H1 (cell line): ENCODE measurements around the gene TBC1D16. TPM values are rescaled to one million over a fixed set of nuclear protein-coding genes. Genes with fewer than 3 reads are reported as not detected.
"Not testable (repeated sequence)": the region's sequence is repeated elsewhere in the genome, so short reads cannot be mapped to it uniquely, and the experiment has no call there.

Source experiments
- CTCF ChIA-PET: fragments of 300-600 bp; sonication (Branson Sonifier 250); formaldehyde crosslinking; loops from one replicate; lab custom pipeline; 2021; ENCODE audit not compliant: partially characterized antibody; lab: Charles Lee
- POLR2A ChIA-PET: fragments of 300-600 bp; sonication (Branson Sonifier 250); formaldehyde crosslinking; loops from one replicate; lab custom pipeline; 2021; ENCODE audit warnings: inconsistent platforms; ENCODE audit not compliant: partially characterized antibody; lab: Charles Lee
- DNase-seq, 2 experiments: peaks; one replicate each; pipeline versions ENCODE4 v3.0.0 to v3.0.0-alpha.2; 2010 to 2022; ENCODE audit warnings: low spot score in 2 of 2, low read depth in 1 of 2, mixed read lengths in 1 of 2
- FAIRE-seq: peaks from 2 replicates; lab custom pipeline; 2011; peaks lifted over from hg19 to GRCh38; lab: Jason Lieb, UNC
- H2AFZ ChIP-seq: 2 replicates; pipeline ENCODE4 v1.8.1; 2012; ENCODE audit warnings: low read length, inconsistent platforms
- H2AK5ac ChIP-seq: 2 replicates; pipeline ENCODE4 v1.6.1; 2013; ENCODE audit warnings: low read depth, low read length
- H2BK120ac ChIP-seq: replicated peaks from 2 replicates; pipeline ENCODE3; 2013; ENCODE audit warnings: low read depth, low read length, inconsistent platforms
- H2BK12ac ChIP-seq: 2 replicates; pipeline ENCODE4 v1.6.1; 2013; ENCODE audit warnings: low read depth, low read length
- H2BK15ac ChIP-seq: 2 replicates; pipeline ENCODE4 v1.6.1; 2013; ENCODE audit warnings: low read length
- H2BK20ac ChIP-seq: 2 replicates; pipeline ENCODE4 v1.6.1; 2013; ENCODE audit warnings: low read length
- H2BK5ac ChIP-seq: 2 replicates; pipeline ENCODE4 v1.6.1; 2013; ENCODE audit warnings: low read depth, low read length
- H3K14ac ChIP-seq: 2 replicates; pipeline ENCODE4 v1.6.1; 2013; ENCODE audit warnings: inconsistent platforms; ENCODE audit not compliant: insufficient read length
- H3K18ac ChIP-seq: 2 replicates; pipeline ENCODE4 v1.6.1; 2013; ENCODE audit warnings: low read length; ENCODE audit errors: extremely low read depth
- H3K23ac ChIP-seq: 2 replicates; pipeline ENCODE4 v1.6.1; 2013; ENCODE audit warnings: inconsistent platforms; ENCODE audit not compliant: insufficient read length
- H3K23me2 ChIP-seq: 2 replicates; pipeline ENCODE4 v1.6.1; 2013; ENCODE audit warnings: low read depth, low read length
- H3K27ac ChIP-seq: 2 replicates; pipeline ENCODE4 v1.6.1; 2011; ENCODE audit warnings: low read depth, low read length, inconsistent platforms
- H3K27me3 ChIP-seq, 4 experiments: replicated peaks in 1 of 4; 1 replicate in 1 of 4; 2 replicates in 3 of 4; pipeline versions ENCODE4 v1.6.1 to v1.8.1; 2011 to 2013; ENCODE audit warnings: low read length in 3 of 4, mild to moderate bottlenecking in 3 of 4, inconsistent platforms in 2 of 4, mixed read lengths in 2 of 4, moderate library complexity in 1 of 4; ENCODE audit not compliant: control insufficient read depth in 3 of 4, insufficient read depth in 3 of 4; ENCODE audit errors: extremely low read depth in 1 of 4
- H3K36me3 ChIP-seq, 4 experiments: 2 replicates each; pipeline versions ENCODE4 v1.6.1 to v1.8.1; 2011 to 2013; ENCODE audit warnings: mild to moderate bottlenecking in 4 of 4, low read length in 3 of 4, moderate library complexity in 2 of 4, control low read depth in 1 of 4, inconsistent platforms in 1 of 4; ENCODE audit not compliant: insufficient read depth in 4 of 4, control insufficient read depth in 2 of 4
- H3K4ac ChIP-seq: replicated peaks from 2 replicates; pipeline ENCODE3; 2013; ENCODE audit warnings: low read length, low read depth, mixed read lengths, inconsistent platforms; ENCODE audit not compliant: insufficient read length
- H3K4me1 ChIP-seq, 4 experiments: replicated peaks in 1 of 4; 1 replicate in 1 of 4; 2 replicates in 3 of 4; pipeline versions ENCODE4 v1.6.1 to v1.8.1; 2011 to 2013; ENCODE audit warnings: low read length in 3 of 4, inconsistent platforms in 2 of 4, mixed read lengths in 1 of 4; ENCODE audit not compliant: insufficient read depth in 4 of 4, control insufficient read depth in 3 of 4
- H3K4me2 ChIP-seq, 2 experiments: 2 replicates each; pipeline versions ENCODE4 v1.6.1 to v1.8.1; 2011 to 2013; ENCODE audit warnings: low read depth in 2 of 2, low read length in 2 of 2, control low read depth in 1 of 2, inconsistent platforms in 1 of 2, mild to moderate bottlenecking in 1 of 2; ENCODE audit not compliant: insufficient read depth in 1 of 2
- H3K4me3 ChIP-seq, 4 experiments: fragments of 200-600, 300-600 bp in 1 of 4; sonication (generic), shearing (Covaris generic), sonication (Bioruptor Twin) in 1 of 4; 2 replicates each; pipeline versions ENCODE4 v1.5.1 to v1.8.1; 2011 to 2016; ENCODE audit warnings: low read length in 4 of 4, low read depth in 3 of 4, control low read depth in 2 of 4, inconsistent platforms in 2 of 4, mild to moderate bottlenecking in 2 of 4, mixed read lengths in 1 of 4, moderate library complexity in 1 of 4; ENCODE audit not compliant: insufficient read depth in 2 of 4; ENCODE audit errors: extremely low read depth in 1 of 4
- H3K56ac ChIP-seq: replicated peaks from 2 replicates; pipeline ENCODE3; 2013; ENCODE audit warnings: low read depth, mild to moderate bottlenecking, mixed read lengths, low read length, inconsistent platforms; ENCODE audit not compliant: insufficient read length
- H3K79me1 ChIP-seq: 2 replicates; pipeline ENCODE4 v1.6.1; 2013; ENCODE audit warnings: low read depth, low read length, control low read depth
- H3K79me2 ChIP-seq, 2 experiments: 2 replicates each; pipeline versions ENCODE4 v1.6.1 to v1.8.1; 2012 to 2013; ENCODE audit warnings: low read length in 2 of 2, mild to moderate bottlenecking in 2 of 2, inconsistent platforms in 1 of 2; ENCODE audit not compliant: insufficient read depth in 2 of 2, control insufficient read depth in 1 of 2
- H3K9ac ChIP-seq, 4 experiments: replicated peaks in 1 of 4; 1 replicate in 1 of 4; 2 replicates in 3 of 4; pipeline versions ENCODE4 v1.6.1 to v1.8.1; 2011 to 2013; ENCODE audit warnings: low read depth in 3 of 4, low read length in 3 of 4, control low read depth in 2 of 4, mild to moderate bottlenecking in 2 of 4, moderate library complexity in 2 of 4, inconsistent platforms in 1 of 4; ENCODE audit errors: extremely low read depth in 1 of 4
- H3K9me3 ChIP-seq, 2 experiments: 2 replicates each; pipeline versions ENCODE4 v1.6.1 to v1.8.1; 2012 to 2013; ENCODE audit warnings: mild to moderate bottlenecking in 2 of 2, moderate library complexity in 2 of 2, control low read depth in 1 of 2, inconsistent platforms in 1 of 2, low read depth in 1 of 2, low read length in 1 of 2, mixed read lengths in 1 of 2; ENCODE audit not compliant: insufficient read depth in 2 of 2
- H4K20me1 ChIP-seq, 2 experiments: replicated peaks in 1 of 2; 2 replicates each; pipeline versions ENCODE3 to v1.8.1; 2011 to 2013; ENCODE audit warnings: inconsistent platforms in 2 of 2, low read length in 2 of 2, mild to moderate bottlenecking in 1 of 2; ENCODE audit not compliant: insufficient read depth in 2 of 2, control insufficient read depth in 1 of 2
- H4K5ac ChIP-seq: 2 replicates; pipeline ENCODE4 v1.6.1; 2013; ENCODE audit warnings: low read length, low read depth, mixed read lengths, inconsistent platforms; ENCODE audit not compliant: insufficient read length
- H4K8ac ChIP-seq: 2 replicates; pipeline ENCODE4 v1.8.0; 2013; ENCODE audit warnings: mild to moderate bottlenecking, moderate library complexity, low read length, inconsistent platforms; ENCODE audit not compliant: insufficient read depth; ENCODE audit errors: extremely low read depth
- H4K91ac ChIP-seq: replicated peaks from 2 replicates; pipeline ENCODE3; 2013; ENCODE audit warnings: low read length, mixed read lengths, inconsistent platforms; ENCODE audit not compliant: insufficient read length
- WGBS, 2 experiments: shearing (Covaris generic) in 1 of 2; methylation state at CpG; one replicate each; pipeline versions ENCODE4 v1.1.6 to v1.1.7; 2013 to 2015; ENCODE audit warnings: low lambda C conversion rate in 2 of 2, mixed read lengths in 2 of 2, inconsistent platforms in 1 of 2, low coverage in 1 of 2, missing lambda C conversion rate in 1 of 2; ENCODE audit not compliant: insufficient replicate concordance in 2 of 2, insufficient coverage in 1 of 2, insufficient read length in 1 of 2; ENCODE audit errors: extremely low coverage in 1 of 2, missing lambda C conversion rate in 1 of 2; 5-methylcytosine and 5-hydroxymethylcytosine counted together
- polyA plus RNA-seq, 7 experiments: library from polyadenylated mRNA; depleted of rRNA in 3 of 7; stranded (reverse) in 5 of 7; unstranded in 2 of 7; fragments of >200 nt in 5 of 7; fragments of 200-250 nt in 2 of 7; gene quantifications; 1 replicate in 5 of 7; 2 replicates in 1 of 7; 4 replicates in 1 of 7; pipeline versions ENCODE4 v1.2.1 to v1.2.3, GENCODE V29; 2011 to 2013; ENCODE audit warnings: missing spikeins in 2 of 7, mixed read lengths in 2 of 7
- total RNA-seq: library from RNA; stranded (reverse); fragmentation: NEBNext Ultra II Directional; extraction: Animal tissue kit (Norgen Biotek cat#: 25700); gene quantifications from 2 replicates; pipeline ENCODE4 v1.2.1, GENCODE V29; 2021

TBC1D16 gene
- total and polyA plus RNA-seq, 2 of the 8 experiments (the other 6 are each of a cell fraction or from before 2014, with no cell fraction given), result 21.1 to 109 TPM

DNA sequence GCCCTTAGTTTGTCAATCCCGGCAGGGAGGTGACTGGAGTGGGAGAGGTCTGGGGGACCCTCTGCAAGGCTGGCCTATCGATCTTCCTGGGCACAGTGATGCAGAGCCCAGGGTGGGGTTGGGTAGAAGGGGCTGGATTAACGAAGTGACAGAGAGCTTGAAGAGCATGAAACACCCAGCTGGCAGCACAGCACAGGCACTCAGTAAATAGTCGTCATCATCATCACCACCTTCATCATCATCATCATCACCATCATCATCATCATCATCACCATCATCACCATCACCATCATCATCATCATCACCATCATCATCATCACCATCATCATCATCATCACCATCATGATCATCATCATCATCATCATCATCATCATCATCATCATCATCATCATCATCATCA lies 142.2 kb downstream of the TBC1D16 start:
- not testable (repeated sequence) for H3K27ac ChIP-seq, H4K8ac ChIP-seq, H4K20me1 ChIP-seq, H3K36me3 ChIP-seq, DNase-seq, H3K79me1 ChIP-seq, H4K5ac ChIP-seq, FAIRE-seq, H4K91ac ChIP-seq, H3K9me3 ChIP-seq, H2AK5ac ChIP-seq, H3K23ac ChIP-seq, H3K27me3 ChIP-seq, H2AFZ ChIP-seq, H2BK15ac ChIP-seq, H2BK5ac ChIP-seq, H3K4ac ChIP-seq, H3K4me3 ChIP-seq, H3K4me1 ChIP-seq, H2BK12ac ChIP-seq, H2BK120ac ChIP-seq, H2BK20ac ChIP-seq, H3K79me2 ChIP-seq, H3K9ac ChIP-seq, H3K18ac ChIP-seq, H3K23me2 ChIP-seq, H3K4me2 ChIP-seq, H3K14ac ChIP-seq
- POLR2A ChIA-PET, result interaction anchor here (1.1 kb wide), 1 partner anchor 24 kb away, joined by 3 read pairs; no protein-coding TSS in a partner anchor
- WGBS, 2 experiments, result 85% methylated on average over 4 of the region's 4 CpGs; no CpG with 5 or more reads in 1 of the 2 experiments
- CTCF ChIA-PET, result interaction anchor here (1.4 to 6.7 kb wide), 2 partner anchors 23 to 58 kb away, joined by 5 to 36 read pairs; no protein-coding TSS in a partner anchor
- peak overlapping the region; percentile 2 for H3K56ac ChIP-seq
